Measurements from ENCODE around the gene TAS2R40.
"Not testable (repeated sequence)": the region's sequence is repeated elsewhere in the genome, so short reads cannot be mapped to it uniquely, and the experiment has no call there.

The TAS2R40 gene

DNA sequence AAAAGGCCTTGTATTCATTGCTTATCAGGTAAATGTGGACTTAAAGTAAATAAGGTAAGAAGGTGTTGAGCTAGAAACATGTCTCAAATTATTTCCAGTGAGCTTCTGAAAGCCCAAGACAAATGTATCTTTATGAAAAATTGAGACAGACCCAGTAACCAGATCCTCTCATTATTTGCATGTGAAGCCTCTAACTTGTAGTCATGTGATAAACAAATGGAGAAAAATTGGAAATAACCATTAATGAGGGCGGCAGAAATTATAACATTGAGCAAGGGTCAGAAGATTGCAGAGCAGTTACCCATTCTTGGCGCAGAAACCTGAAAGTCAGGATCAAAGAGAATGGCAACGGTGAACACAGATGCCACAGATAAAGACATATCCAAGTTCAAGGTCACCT lies at the start of gene TAS2R40:
Gene TAS2R40, plus strand, starts transcription at position 301 of the 400 bp plus-strand sequence. Its CDS starts 42 bp downstream, at position 343.
- DNase-seq, result no peak

DNA sequence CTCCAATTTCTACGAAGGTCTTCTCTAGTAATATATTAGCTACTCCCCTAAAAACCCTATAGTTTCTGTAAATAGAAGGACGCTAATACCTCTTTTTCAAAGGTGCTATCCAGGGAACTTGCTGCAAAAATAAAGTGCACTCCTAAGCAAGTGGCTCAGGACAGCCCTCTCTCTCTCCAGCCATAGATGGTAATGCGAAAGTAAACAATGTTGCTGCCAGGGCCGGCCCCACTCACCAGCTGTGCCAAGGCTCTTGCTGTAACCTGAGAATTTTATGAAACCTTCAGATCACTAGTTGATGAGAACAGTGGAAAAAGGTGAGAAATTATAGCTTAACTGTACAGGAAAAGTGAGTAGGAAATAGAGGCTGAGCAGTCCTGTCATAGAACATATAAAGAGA lies 49.5 kb upstream of the TAS2R40 start:
- no peak for DNase-seq

DNA sequence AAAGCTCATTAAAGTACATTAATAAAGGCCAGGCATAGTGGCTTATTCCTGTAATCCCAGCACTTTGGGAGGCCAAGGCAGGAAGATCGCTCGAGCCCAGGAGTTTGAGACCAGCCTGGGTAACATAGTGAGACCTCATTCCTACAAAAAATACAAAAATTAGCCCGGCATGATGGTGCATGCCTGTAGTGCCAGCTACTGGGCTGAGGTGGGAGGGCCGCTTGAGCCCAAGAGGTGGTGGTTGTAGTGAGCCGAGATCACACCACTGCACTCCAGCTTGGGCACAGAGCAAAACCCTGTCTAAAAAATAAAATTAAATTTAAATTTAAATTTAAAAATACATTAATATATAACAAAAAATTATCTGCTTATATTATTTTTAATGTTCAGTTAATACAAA lies 45.7 kb upstream of the TAS2R40 start:
- DNase-seq, result no peak

DNA sequence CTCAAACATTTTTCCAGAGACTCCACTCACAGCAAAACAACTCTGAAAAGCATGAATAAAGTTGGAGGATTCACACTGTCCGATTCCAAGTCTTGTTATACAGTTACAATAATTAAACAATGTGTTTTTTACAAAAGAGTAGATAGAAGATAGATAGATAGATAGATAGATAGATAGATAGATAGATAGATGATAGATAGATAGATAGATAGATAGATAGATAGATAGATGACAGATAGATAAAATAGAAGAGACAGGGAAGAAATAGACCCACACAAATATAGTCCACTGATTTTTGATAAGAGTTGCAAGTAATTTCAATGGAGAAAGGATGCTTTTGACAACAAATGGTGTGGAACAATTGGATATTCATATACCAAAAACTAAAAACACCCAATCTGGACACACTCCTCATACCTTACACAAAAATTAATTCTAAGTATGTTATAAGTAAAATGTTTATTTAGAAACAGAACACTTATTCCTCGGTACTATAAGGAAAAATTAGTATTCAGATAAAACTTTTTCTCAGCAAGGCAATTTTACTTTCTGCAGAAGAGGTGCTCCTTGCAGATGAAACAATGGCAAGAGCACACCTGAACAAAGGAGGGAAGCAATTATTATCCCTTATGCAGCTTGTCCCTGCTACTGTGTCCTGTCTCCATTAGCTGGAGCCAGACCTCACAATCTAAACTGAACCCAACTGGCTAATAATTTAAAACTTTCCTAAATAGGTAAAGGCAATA lies 44.3 kb upstream of the TAS2R40 start:
- DNase-seq, result no peak

DNA sequence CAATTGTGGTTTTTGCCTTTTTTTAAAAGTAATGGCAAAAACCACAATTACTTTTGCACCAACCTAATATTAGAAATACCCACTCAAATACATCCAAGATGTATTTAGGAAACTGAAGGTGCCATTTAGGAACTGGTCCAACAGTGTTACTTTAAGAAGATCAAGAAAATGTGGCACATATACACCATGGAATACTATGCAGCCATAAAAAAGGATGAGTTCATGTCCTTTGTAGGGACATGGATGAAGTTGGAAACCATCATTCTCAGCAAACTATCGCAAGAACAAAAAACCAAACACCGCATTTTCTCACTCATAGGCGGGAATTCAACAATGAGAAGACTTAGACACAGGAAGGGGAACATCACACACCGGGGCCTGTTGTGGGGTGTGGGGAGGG lies 41.1 kb upstream of the TAS2R40 start:
- DNase-seq, result not testable (repeated sequence)

DNA sequence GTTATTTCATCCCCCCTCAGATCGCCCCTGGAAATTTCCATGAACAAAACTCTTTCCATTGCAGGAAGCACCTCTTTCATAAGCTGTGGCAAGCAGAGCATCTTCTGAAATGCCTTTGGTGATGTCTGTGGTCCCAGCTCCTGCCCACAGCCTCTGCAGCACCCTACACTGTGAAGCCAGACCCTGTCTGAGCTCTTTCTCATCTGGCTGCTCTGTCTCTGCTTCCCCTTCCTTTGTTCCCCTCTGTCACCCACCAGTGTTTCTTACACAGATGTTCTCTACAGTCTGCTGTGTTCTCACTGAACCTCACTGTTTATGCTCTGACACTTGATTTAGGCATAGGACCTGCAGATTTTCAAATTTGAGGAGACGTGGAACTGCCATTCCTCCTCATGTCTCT lies 40.5 kb upstream of the TAS2R40 start:
- DNase-seq, result no peak

DNA sequence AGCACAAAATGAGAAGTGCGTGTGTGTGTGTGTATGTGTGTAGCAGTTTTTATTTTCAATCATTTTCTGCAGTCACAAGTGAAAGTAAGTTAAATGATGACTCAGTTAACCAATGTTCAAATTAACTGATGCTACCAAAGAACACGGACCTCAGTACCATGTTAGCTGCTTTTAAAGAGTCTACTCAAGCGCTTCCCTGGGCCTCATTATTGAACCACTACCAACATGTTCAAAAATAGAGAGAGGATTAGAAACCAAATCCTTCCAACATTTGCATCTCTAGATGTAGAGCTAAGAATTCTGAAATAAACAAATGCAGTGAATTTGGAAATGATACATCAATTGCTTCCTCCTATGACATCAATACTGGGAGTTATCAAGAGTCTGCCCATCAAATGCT lies 38.8 kb upstream of the TAS2R40 start, which contains the start of gene TAS2R39:
Gene TAS2R39, plus strand, starts transcription at position 396 of the 400 bp plus-strand sequence. Its CDS starts 0 bp downstream, at position 396.
- DNase-seq, result no peak

DNA sequence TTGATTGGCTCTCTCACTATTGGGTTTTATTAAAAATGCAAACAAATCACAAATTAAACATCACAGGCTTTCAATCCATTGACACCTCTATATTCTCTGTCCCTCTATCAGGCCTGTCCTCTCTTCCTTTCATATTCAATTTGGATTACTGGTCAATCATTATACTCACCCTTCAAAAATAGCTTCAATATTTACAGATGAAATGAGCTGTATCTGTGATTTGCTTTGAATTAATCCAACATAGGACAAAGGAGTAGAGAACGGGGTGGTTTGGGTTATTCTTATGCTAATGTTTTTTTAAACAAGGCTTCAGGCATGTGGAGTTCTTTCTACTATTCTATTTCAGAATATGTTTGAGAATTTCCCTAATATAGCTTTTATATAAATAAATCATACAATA lies 36.3 kb upstream of the TAS2R40 start:
- no peak for DNase-seq

DNA sequence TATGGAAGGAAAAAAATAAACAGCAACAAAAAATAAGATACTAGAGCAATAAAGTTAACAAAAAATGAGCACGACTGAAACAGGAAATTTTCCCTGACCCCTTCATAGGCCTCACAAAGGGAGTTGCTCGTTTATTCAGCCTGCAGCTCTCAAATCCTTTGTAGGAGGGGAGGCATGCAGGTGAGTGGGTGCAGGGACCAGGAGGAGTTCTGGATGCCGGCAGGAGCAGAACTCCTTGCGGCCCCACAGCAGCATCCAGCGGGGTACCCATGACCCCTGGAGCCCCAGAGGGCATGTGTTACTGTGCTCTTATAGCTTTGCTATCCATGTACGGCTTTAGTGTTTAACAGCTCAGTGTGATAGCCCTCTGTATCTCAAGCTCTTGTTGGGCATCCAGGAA lies 32.8 kb upstream of the TAS2R40 start:
- DNase-seq, result no peak

DNA sequence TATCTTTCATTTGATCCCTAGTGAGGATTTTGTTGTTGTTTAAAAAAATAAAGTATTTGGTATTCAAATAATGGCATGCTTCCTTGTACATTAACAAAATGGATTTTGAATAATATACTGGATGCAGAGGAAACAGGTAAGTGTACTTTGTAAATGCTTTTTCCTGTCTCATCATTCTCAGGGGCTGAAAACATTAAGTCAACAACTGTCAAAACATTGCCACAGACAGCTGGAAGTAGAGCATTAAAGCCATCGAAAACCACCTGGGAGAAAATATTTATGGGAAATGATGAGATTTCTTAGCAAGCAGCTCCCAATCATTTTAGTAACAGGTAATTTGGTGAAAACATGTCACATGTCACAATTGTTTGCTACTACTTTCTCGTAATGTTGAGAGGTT lies 28.0 kb upstream of the TAS2R40 start:
- DNase-seq, result no peak

DNA sequence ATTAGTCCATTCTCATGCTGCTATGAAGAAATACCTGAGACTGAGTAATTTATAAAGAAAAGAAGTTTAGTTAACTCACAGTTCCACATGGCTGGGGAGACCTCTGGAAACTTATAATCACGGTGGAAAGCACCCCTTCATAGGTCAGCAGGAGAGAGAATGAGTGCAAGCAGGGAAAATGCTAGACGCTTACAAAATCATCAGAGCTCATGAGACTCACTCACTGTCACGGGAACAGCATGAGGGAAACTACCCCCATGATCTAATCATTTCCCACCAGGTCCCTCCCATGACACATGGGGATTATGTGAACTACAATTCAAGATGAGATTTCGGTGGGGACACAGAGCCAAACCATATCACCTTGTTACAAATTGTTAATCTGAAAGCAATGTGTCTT lies 22.8 kb upstream of the TAS2R40 start:
- DNase-seq, result no peak

DNA sequence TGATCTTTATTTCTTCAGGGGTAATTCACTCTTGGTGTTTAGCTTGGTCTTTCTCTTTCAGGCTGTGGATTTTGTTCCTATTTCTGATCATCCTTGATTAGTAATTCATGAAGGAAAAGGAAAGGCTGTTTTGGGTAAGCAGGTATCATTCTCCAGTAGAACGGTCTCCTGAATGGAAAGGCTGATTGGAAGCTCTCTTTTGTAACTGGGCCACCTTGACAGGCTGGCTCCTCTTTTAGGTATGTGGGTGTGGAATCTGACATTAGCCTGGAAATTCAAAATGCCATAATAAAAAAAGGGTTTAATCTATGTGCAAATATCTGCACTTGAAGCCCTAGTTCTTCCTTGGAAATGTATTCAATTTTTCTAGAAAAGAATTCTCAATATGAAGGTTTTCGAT lies 19.7 kb upstream of the TAS2R40 start:
- DNase-seq, result no peak

DNA sequence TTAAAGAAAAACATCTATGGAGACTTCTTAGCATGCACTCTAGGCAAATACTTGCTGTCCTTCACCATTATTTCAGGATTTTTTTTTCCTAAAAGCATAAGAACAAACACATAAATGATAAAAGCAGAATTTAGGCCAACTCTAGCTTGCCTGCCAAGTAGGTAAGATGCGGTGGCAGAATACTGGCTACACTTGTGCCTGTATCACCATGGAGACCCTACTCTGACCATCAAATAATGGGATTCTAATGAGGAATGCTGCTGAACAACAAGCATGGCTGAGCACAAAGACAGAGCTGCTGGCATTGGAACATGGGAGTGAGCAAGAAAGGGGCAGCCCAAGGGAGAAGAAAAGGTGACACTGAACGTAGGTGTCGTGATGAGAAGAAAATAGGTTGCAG lies 18.5 kb upstream of the TAS2R40 start:
- no peak for DNase-seq

DNA sequence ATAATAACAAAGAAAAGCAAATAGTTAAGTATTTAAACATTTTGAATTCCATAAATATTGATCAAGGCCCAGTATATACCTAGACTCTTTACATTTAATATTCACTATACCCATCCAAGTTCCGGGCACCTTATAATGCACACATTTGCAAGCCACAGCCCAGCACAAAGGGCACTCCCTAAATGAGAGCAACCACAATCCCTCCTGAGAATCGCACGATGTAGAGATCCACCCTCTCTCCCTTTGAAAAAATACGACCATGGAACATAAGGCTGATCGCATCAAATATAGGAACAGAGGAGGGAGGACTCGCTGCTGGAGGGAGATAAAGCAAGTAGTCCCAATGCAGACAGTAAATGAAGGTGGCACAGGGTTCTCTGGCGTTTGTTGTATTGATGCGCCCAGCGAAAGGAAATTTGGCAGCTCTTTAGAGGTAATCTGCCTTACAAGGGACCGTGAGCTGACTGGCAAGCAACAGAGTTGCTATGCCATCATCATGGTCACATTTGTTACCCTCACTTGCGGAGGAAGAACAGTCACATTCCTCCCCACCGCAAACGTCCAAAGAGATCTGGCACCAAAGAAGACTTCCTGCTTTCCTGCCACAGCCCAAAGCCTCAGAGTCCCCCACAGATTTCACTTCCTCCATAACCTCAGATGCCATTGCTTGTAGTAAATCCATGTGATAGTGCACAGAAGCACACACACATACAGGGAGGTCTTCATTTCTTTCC lies 16.1 kb upstream of the TAS2R40 start:
- peak; percentile 34 for DNase-seq

DNA sequence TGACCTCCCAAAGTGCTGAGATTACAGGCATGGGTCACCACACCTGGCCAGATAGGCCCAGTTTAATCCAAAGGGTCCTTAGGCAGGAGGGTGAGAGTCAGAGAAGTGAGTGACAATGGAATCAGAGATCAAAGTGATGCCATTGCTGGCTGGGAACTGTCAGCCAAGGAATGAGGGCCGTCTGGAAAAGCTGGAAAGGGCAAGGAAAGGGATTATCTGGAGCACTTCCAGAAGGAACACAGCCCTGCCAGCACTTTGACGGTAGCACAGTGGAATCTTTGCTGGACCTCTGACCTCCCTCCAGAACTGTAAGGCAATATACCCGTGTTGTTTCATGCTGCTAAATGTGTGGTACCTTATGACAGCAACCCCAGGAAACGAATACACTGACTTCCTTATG lies 11.3 kb upstream of the TAS2R40 start:
- DNase-seq, result no peak

DNA sequence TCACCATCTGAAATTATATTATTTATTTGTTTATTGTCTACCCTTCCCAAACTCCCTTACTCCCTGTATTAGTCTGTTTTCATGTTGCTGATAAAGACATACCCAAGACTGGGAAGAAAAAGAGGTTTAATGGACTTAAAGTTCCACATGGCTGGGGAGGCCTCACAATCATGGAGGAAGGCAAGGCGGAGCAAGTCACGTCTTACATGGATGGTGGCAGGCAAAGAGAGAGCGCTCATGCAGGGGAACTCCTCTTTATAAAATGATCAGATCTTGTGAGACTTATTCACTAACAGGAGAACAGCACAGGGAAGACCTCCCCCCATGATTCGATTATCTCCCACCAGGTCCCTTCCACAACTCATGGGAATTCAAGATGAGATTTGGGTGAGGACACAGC lies 8.4 kb upstream of the TAS2R40 start:
- not testable (repeated sequence) for DNase-seq

DNA sequence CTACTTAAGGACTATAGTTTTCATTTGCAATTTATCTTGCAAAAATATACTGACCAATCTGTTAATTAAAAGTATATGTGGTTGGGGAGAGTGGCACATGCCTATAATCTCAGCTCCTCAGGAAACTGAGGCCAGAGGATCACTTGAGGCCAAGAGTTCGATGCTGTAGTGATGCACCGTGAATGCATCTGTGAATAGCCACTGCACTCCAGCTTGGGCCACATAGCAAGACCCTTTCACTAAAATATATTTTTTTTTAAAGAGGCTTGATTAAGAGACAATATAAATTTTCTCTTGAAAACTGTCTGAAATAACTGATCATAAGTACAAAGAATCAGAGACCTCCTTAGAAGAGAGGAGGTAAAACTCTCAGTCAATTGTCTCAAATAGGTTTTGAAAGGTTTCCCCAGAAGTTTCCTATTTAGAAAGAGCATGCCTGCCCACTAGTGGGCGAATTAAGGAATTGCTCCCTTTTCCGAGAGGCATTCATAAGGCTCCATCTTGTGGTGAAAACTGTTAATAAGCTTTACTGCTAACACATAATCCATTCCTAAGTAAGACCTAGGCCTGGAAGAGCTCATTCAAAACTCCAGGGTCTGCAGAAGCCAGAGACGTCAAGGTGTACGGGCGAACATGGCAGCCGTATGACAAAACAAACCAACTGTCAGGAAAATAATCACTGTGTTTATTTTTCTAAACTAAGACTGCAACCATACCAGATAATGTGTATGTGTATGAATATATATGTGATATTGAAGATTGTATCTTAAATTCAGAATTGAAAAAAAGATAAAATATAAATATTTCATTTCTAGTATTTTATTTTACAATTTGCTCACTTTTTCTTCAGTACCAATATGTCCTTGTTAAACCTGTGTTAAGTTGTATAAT lies 6.8 kb upstream of the TAS2R40 start:
- peak; percentile 84 for DNase-seq

DNA sequence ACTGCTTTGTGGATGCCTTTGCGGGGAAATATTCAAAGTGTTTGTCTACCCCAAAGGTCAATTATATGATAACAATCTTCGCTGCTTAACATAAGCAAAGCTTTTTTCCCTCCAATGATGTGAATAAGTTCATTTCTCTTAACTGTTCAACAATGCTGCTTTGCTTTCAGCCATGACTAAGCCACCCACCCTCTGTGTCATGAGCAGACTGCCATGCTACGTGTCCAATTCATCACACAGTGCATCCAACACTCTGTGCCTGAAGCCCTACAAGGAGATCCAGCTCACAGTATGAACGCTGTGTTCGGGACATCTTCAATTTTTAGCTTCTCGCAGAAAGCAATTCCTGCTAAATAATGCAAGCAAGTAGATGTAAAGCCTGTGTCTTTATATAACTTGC lies 5.7 kb upstream of the TAS2R40 start:
- DNase-seq, result no peak

DNA sequence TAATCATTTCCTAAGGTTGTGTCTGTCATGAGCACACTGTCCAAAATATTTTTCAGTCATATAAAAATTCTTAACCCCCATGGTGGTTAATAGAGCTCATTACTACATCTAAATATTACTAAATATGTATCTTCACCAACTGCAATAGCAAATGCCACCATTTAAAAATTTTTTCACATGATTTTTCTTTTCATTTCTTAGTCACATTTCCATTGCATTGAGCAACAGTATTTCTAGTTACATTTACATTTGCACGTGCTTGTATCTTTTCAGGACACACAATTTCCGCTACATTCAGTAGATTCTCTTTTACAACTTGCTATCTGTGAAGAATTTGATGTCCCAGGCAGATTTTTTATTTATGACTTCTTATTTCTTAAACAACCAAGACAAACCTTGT lies 5.2 kb upstream of the TAS2R40 start:
- DNase-seq, result no peak

DNA sequence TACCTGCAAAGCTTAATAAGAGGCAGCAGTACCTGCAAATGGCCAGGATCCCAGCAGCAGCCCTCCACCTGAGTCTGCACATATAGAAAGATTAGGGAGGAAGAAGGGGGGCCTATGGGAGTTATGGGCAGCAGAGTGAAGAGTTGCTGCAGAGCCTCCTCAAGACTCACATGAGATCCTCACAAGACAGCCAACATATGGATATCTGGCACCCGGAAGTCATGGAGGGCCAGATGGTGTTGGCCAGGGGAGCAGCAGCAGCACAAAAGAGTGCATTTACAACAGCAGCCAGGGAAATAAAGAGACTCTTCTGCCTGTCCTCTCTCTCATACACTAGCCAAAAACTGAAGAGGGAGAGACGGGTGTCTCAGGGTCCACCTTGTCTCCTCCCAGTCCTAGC lies 4.0 kb upstream of the TAS2R40 start:
- no peak for DNase-seq

DNA sequence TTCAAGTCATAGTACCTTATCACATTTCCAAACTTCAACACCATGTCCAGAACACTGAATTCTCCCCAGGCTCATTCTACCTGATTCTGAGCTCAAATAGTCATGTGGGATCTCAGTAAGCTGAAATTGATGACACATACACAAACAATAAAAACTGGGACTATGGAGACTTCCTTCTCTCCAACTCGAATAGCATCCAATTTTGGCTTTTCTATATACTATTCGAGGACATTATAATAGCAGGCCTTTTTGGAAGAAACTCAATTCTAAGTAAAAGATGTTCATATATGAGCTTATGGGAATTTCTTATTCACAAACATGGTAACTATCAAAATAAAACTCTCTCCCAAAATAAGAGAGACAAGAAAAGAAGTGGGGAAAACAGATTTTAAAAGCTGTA lies 551 bp upstream of the TAS2R40 start:
- no peak for DNase-seq

DNA sequence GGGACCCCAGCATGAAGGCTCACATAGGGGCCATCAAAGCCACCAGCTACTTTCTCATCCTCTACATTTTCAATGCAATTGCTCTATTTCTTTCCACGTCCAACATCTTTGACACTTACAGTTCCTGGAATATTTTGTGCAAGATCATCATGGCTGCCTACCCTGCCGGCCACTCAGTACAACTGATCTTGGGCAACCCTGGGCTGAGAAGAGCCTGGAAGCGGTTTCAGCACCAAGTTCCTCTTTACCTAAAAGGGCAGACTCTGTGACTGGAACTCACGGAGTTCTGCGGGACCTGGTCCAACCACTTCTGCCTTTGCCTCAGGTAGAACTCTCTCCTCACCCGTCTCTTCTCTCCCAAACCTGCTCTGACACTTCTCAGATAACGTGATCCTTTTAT lies 945 bp downstream of the TAS2R40 start:
- DNase-seq, result no peak

DNA sequence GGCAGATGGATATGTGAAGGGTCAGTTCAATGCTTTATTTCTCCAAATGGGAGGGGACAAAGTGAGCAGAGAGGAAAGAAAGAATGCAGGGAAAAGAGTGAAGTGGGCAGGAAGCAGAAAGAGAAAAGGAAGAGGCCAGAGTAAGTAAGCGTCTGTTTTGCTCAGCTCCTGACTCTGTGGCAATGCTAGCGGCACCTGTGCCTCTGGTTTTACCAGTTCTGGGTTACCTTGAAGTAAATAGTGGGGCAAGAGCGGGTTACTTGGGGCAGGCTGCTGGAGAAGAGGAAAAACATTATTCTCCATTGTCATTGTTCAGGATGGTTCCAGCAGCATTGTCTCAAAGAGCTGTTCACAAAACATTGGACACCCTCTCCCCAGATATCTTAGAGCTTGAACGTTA lies 1.9 kb downstream of the TAS2R40 start:
- no peak for DNase-seq

DNA sequence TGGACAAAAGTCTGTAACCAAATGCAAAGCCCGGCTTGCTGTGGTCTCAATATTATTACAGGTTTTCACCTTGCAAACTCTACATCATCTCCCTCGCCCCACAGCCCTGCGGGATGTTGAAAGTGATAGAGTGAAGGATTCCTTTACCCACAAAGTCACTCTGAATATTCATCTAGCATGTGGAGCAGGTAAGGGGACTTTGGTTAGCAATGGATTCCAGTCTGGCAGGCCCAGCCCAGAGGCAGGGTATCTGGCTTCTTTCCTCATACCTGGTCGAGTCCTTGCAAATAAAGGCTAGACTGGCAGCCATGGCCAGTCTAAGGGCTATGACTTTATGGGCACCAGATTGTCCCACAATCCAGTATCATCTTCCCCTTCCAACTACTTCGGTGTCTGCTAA lies 3.2 kb downstream of the TAS2R40 start:
- DNase-seq, result no peak

Measured in activated CD4-positive, alpha-beta T cell treated with anti-CD3 and anti-CD28 coated beads, Interleukin-2, amount 50 U/mL, for 16 hours (primary cell).